Stimulated activated CD8-positive, alpha-beta memory T cell treated with anti-CD3 and anti-CD28 coated beads, Interleukin-7, amount 100 ng/mL, for 48 hours (primary cell): ENCODE results near the gene CCDC142.
A peak's percentile ranks its signal among the peaks of the same experiment; 100 is the strongest.

Experiments used
- DNase-seq, 2 donors: peaks; one replicate each; pipeline ENCODE4 v3.0.0-alpha.2; 2020; ENCODE audit warnings: low read depth in 1 of 2; ENCODE audit errors: extremely low read depth in 1 of 2

Gene CCDC142

DNA sequence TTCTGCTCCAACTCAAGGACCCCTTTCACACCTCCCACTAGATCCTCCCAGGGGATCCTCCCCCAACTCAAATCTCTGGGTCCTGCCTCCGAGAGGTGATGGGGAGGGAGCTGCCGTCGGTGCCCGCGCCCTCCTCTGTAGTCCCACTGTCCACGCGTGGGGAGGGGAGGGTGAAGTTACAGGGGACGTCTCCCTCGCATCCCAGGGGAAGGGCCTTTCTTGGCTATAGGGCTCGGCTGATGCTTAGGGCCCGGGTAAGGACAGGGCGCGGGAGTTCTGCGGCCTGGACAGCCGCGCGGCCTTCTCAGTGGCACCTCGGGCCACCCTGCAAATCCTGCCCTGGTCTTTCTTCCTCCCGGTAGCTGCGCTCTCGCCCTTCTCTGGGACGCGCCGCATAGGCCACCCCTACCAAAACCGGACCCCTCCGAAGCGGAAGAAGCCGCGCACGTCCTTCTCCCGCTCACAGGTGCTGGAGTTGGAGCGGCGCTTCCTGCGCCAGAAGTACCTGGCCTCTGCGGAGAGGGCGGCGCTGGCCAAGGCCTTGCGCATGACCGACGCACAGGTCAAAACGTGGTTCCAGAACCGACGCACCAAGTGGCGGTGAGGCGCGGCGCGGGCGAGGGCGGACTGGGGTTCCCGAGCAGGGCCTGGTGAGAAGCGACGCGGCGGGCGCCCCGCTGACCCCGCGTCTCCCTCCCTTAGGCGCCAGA, 32.6 kb upstream of the CCDC142 start:
- no peak for DNase-seq

DNA sequence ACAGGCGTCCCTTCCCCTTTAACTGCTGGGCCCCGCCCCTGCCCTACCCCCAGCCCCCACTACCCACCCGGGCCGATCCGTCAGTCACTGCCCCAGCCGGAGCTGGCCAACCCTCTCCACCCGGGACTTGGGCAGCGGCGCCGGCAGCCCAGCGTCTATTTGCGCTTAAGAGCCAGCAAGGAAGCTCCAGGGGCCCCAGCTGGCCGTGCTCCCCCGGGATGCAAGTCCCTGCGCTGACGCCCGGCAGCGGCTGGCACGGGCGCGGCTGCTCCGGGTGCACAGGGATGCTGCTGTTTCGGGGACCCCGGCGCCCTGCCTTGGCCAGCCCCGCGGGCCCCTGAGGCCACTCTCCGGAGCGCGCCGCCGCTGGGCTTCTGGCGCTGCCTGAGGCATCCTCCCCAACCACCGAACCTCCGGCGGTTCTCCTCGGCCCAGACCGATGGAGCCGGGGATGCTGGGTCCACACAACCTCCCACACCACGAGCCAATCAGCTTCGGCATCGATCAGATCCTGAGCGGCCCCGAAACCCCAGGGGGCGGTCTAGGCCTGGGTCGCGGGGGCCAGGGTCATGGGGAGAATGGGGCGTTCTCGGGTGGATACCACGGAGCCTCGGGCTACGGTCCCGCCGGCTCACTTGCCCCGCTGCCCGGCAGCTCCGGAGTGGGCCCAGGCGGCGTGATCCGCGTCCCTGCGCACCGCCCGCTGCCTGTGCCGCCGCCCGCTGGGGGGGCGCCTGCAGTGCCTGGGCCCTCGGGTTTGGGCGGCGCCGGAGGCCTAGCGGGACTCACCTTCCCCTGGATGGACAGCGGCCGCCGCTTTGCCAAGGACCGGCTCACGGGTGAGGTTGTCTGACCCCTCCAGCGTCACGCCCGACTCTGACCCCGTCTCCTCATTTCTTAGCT, 31.8 kb upstream of the CCDC142 start, which contains the start of gene TLX2:
TSS of gene TLX2 (plus strand) at position 83 of the 903 bp plus-strand sequence. CDS start at position 440, 357 bp downstream.
- no peak for DNase-seq

DNA sequence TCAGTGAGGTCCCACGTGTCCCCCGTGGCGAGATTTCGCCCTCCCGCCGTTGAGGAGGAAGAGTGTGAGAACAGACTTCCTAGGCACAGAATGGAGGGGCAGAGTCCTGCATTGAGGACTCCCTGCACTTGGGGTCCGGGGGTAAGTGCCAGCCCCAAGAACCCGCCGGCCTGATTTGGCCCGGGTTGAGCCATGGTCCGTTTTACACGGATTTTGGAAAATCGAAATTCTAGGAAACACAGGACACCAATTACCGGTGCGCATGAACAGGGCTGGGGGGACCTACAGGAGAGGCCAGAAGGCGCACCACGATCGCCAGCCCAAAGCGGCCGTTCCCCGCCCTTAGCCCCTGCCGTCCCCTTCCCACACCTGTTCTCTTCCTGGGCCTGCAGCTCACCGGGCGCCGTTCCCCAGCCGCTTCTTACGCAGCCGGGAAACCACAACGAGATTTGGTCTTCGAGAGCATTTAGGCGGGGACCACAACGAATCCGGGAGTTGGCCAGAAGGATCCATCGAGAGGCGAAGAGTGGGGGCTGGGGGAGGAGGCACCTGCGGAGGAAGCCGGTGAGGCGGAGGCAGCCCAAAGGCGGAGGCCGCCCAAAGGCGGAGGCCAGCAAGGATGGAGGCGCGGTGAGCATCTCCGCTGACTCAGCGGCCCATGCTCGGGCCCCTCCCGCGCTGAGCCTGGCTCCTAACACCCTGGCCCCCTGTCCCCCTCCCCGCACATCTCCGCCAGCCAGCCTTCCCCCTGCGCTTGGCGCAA, 31.0 kb upstream of the CCDC142 start:
- DNase-seq: no peak

DNA sequence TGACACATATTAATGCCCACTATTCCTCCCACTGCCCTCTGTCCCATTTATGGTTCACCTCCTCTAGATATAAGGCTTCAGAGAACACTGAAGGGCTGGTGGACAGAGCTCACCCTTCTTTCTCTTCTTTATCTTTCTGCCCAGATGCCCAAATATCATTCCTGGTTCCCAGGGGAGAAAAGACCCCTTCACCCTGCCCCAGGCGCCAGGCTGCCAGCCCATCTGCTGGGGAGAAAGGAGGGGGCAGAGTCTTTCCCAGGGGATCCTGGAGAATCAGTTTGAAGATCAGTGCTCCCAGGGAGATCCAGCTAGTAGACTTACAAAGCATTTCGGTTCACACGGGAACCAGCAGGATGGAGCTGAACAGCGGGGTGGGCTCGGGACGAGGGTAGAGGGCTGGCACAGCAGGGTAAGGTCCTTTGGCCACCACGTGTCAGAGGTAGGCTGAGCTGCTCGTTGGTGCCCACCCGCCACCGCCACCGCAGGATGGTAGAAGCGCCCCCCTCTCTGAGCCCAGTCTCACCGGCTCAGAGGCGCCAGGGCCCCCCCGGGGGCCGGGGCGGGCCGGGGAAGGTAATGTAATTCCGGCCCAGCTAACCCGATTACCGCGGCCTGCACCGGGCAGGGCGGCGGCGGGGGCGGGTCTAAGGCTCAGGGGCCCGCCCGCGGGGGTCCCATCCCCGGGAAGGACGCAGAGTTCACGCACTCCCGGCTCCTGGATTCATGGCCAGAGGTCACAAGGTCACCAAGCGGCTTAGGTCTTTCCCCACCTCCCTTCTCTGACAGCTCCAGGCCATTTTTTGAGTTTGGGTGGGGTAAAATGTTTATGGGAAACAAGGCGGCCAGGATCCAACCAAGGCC, 30.2 kb upstream of the CCDC142 start:
- no peak for DNase-seq

- DNase-seq: no peak
Measured at GRCh38 chr2:74511104-74511989, 28.5 kb upstream of the CCDC142 start.

DNA sequence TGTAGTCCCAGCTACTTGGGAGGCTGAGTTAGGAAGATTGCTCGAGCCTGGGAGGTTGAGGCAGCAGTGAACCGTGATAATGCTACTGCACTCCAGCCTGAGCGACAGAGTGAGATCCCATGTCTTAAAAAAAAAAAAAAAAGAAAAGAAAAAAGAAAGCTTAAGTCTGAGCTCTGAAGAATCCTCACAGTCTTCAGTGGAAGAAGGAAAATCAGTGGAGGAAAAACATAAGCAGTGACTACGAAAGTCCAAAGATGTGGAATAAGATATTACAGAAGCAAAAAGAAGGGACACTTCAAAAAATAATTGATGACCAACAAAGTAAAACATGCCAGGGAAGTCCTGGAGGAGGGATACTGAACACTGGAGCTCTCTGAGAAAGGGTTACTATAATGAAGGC, 27.5 kb upstream of the CCDC142 start:
- DNase-seq: no peak

DNA sequence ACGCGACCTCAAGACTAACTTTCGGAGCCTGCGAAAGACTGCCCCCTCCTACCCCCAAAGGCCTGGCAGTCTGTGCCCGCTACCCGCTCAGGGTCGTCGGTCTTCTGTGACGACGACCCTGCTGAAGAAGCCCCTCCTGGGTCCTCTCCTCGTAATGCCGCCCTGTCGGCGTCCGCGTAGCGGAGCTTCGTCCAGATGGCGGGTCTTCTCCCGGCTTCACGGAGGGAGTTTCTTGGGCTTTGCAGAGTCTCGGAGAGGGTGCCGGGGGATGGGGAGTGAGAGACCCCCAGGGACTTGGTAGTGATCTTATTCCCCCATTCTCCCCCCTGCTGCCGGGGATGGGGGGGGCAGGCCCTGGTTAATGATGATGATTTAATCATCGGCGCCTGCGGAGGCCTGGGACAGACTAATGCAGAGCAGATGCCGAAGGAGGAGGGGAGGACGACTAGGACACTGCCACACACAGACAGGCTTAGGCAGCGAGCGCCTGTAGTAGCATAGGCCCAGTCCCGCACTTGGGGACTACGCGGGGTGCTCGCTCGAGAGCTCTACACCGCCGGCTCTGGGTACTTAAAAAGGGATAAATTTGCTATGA, 25.2 kb upstream of the CCDC142 start:
- DNase-seq: no peak

- DNase-seq: peak; percentile 96 to 98
Measured at GRCh38 chr2:74507145-74507925, 24.5 kb upstream of the CCDC142 start, which contains the start of gene PCGF1. Gene PCGF1 (minus strand): TSS chr2:74507695. CDS start chr2:74507668, 27 bp downstream.

DNA sequence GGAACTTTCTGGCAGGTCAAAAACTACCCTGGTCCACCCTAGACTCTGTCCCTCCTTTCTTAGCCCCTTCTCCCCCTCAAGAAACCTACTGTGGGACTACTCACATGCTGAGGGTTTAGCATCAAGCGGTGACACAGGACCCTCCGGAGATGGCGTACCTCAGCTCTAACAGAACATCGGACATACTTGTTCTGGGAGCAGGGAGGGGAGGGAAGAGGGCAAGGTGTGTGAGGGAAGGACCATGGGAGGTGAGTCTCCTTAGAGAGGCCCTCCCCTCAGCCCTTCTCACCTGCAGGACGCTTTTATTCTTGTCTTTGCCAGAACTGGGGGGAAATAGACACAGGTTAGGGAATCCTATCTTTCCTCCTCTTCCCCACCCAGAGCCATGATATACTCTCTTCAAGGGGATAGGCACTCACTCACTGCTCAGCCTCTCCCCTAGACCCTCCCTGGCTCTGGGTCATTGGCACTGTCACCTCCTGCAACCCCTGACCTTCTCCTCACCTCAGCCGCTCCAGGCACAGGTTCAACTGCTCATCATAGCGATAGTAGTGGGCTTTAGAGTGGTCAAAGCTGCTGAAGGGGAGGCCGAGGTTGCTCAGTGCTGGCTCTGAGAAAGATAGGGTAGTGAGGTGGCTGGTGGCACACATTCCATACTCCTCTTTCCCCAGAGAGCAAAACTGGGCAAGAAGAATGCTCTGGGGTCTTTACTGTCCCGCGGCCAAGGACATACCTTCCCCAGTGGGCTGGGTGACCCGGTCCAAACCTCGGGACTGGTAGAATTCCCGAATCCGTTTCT, 22.8 kb upstream of the CCDC142 start:
- no peak for DNase-seq

DNA sequence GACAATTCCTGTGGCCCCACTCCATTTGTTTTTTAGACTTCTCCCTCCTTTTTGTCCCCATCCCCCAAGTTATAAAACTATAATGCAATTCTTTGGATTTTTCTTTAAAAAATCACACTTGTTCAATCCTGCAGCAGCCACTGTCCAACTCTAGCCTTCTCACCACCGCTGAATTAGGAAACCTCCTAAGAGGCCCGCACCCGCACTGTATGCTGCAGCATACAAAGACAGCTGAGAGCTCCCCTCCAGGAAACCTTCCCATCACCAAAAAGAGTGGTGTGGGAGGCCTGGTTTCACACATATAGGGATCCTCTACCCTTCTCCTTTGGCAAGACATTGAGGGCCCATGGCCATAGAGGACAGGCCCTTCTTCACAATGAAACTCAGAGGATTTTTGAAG, 21.8 kb upstream of the CCDC142 start:
- no peak for DNase-seq

GRCh38 chr2:74503506-74504475, 21.0 kb upstream of the CCDC142 start:
- DNase-seq: no peak

GRCh38 chr2:74502720-74503505, 20.1 kb upstream of the CCDC142 start:
- peak; percentile 50 to 51 for DNase-seq

DNA sequence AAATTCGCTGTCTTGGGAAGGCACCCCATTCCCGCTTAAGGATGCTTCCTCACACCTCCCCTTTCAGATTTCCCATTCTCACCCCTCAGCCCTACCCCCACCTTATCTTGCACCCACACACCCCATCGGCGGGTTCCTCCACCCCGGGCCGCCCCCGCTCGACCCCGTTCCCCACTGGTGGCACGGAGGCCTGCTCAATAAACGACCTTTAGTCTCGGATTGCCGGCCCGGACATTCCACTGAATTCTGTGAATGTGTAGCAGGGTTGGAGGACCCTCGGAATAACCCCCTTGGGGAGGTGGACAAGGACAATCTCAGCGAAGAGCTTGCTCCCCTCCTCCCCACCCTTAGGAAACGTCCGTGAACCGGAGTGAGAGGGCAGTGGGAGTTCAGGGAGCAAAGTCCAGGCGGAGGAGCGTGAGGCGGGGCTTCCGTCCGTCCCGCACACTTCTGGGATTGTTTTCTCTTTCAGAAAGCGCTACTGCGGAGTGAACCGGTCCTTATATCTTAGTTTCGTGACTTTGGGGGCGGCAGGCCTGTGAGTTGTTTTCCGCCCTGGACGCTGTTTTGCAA, 19.4 kb upstream of the CCDC142 start:
- DNase-seq: no peak

- DNase-seq: no peak
Measured at GRCh38 chr2:74501335-74502071, 18.7 kb upstream of the CCDC142 start.
